Myocyte (in vitro differentiated cells): ENCODE results near the gene ZFP57. TPM values are rescaled to one million over a fixed set of nuclear protein-coding genes. Genes with fewer than 3 reads are reported as not detected.

Source experiments
- DNase-seq: peaks from one replicate; pipeline ENCODE4 v3.0.0-alpha.2; 2012; ENCODE audit warnings: low read depth
- total RNA-seq: library from RNA; depleted of rRNA; stranded (reverse); fragments of >200 nt; gene quantifications from 2 replicates; pipeline ENCODE4 v1.2.3, GENCODE V29; 2014

ZFP57 gene
- total RNA-seq, 1 donor from 2014 or later, result not detected

- no peak for DNase-seq
Measured at GRCh38 chr6:29626948-29627754, 53.8 kb downstream of the ZFP57 start.

- no peak for DNase-seq
Measured at GRCh38 chr6:29625337-29625930, 55.5 kb downstream of the ZFP57 start.

DNA sequence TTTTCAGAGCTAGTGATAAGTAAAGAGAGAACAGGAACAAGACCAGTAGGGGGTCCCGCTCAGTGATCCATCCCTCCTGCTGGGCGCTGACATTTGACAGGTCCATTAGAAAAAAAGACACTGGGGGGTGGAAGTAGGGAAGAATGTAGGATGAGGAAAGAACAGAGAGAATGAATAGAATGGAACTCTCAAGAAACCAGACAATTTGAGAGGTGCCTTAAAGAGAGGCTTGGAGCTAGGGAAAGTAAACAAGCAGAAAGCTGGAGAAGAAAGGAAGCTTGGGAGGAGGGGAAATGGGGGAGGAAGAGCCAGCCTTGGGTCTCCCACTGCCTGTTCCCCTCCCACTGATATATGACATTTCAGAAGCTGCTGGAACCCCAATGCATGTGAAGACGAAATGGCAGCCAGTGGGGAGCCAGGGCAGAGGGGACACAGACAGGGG is 56.4 kb downstream of the ZFP57 start:
- DNase-seq, result no peak

Other genes starting within 250 kb of the ZFP57 start
- not detected in 2 replicates for gene OR10C1, start 241.8 kb downstream of the ZFP57 start, total RNA-seq
- gene OR11A1, start 224.1 kb downstream of the ZFP57 start, total RNA-seq, result not detected in 2 replicates
- gene OR2H1, start 224.0 kb downstream of the ZFP57 start, total RNA-seq, result not detected in 2 replicates
- gene MAS1L, start 193.2 kb downstream of the ZFP57 start, total RNA-seq, result not detected in 2 replicates
- gene UBD, start 121.4 kb downstream of the ZFP57 start, total RNA-seq, result not detected in 2 replicates
- not detected in 2 replicates for gene OR2H2, start 96.0 kb downstream of the ZFP57 start, total RNA-seq
- gene GABBR1, start 48.0 kb downstream of the ZFP57 start, total RNA-seq, result 5.7 and 7.8 TPM in 2 replicates
- gene MOG, start 24.1 kb downstream of the ZFP57 start, total RNA-seq, result not detected in 2 replicates
- 6.8 TPM in 2 replicates for gene HLA-F, start 42.3 kb upstream of the ZFP57 start, total RNA-seq
- not detected in 2 replicates for gene HLA-G, start 146.7 kb upstream of the ZFP57 start, total RNA-seq